ENCODE data around the gene AK8. TPM values are rescaled to one million over a fixed set of nuclear protein-coding genes. Genes with fewer than 3 reads are reported as not detected.

The AK8 gene
- total and polyA plus RNA-seq, 4 donors, result 0.07 to 0.26 (median 0.11) TPM

DNA sequence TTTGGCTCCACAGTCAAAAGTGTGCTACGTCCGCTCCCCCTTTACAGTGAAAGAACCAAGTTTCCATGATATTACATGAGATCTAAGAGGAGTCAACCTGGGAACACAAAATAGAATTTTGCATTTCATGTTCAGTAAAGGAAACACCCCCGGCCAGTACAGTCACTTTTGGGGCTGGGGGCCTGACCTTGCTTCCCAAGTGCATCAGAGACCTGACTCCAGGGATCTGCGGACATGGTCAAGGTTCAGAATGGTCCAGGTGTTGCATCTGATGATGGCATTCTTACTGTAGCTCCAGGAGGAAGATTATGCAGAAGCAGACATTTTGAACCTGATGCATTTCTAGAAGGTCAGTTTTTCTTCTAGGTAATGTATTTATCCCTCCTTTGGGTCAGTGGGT, 39.8 kb downstream of the AK8 start:
- DNase-seq (ENCODE audit: low spot score), result no peak
- no peaks in the 10 kb centered on the region for H3K9me3 ChIP-seq (ENCODE audit: control insufficient read depth in 4 of 4, low read length in 3 of 4)
- H3K4me3 ChIP-seq (ENCODE audit: low read depth in 1 of 3, low read length in 3 of 3), result no peak overlapping the region
- no peak for TF ChIP-seq JUND (IDR thresholded peaks at IDR 0.05)
- TF ChIP-seq, protein P1, sequence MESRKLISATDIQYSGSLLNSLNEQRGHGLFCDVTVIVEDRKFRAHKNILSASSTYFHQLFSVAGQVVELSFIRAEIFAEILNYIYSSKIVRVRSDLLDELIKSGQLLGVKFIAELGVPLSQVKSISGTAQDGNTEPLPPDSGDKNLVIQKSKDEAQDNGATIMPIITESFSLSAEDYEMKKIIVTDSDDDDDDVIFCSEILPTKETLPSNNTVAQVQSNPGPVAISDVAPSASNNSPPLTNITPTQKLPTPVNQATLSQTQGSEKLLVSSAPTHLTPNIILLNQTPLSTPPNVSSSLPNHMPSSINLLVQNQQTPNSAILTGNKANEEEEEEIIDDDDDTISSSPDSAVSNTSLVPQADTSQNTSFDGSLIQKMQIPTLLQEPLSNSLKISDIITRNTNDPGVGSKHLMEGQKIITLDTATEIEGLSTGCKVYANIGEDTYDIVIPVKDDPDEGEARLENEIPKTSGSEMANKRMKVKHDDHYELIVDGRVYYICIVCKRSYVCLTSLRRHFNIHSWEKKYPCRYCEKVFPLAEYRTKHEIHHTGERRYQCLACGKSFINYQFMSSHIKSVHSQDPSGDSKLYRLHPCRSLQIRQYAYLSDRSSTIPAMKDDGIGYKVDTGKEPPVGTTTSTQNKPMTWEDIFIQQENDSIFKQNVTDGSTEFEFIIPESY (IDR thresholded peaks at IDR 0.05), result no peak
- TF ChIP-seq FOXA1 (IDR thresholded peaks at IDR 0.05), result no peak
- no peak for TF ChIP-seq GABPA (IDR thresholded peaks at IDR 0.05 in 1 of 2, conservative IDR thresholded peaks at IDR 0.05 in 1 of 2)
- TF ChIP-seq, protein P2, sequence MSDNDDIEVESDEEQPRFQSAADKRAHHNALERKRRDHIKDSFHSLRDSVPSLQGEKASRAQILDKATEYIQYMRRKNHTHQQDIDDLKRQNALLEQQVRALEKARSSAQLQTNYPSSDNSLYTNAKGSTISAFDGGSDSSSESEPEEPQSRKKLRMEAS (IDR thresholded peaks at IDR 0.05), result no peak
- TF ChIP-seq, protein P3, sequence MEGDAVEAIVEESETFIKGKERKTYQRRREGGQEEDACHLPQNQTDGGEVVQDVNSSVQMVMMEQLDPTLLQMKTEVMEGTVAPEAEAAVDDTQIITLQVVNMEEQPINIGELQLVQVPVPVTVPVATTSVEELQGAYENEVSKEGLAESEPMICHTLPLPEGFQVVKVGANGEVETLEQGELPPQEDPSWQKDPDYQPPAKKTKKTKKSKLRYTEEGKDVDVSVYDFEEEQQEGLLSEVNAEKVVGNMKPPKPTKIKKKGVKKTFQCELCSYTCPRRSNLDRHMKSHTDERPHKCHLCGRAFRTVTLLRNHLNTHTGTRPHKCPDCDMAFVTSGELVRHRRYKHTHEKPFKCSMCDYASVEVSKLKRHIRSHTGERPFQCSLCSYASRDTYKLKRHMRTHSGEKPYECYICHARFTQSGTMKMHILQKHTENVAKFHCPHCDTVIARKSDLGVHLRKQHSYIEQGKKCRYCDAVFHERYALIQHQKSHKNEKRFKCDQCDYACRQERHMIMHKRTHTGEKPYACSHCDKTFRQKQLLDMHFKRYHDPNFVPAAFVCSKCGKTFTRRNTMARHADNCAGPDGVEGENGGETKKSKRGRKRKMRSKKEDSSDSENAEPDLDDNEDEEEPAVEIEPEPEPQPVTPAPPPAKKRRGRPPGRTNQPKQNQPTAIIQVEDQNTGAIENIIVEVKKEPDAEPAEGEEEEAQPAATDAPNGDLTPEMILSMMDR (IDR thresholded peaks at IDR 0.05; ENCODE audit: low read depth, low read length, missing input control), result no peak
- TF ChIP-seq RAD21 (IDR thresholded peaks at IDR 0.05), result no peak
- TF ChIP-seq SP1 (IDR thresholded peaks at IDR 0.05), result no peak
- no peaks in the 10 kb centered on the region for H3K36me3 ChIP-seq (ENCODE audit: control insufficient read depth in 4 of 4, insufficient read depth in 3 of 4, low read depth in 1 of 4, low read length in 3 of 4)
- no peak overlapping the region for H3K9ac ChIP-seq (ENCODE audit: low read depth in 1 of 2, low read length in 2 of 2)
- H3K27me3 ChIP-seq (ENCODE audit: control insufficient read depth in 4 of 4, insufficient read depth in 4 of 4, low read length in 3 of 4), result no peaks in the 10 kb centered on the region
- H3K27ac ChIP-seq (ENCODE audit: low read depth in 1 of 2, low read length in 2 of 2), result no peak overlapping the region
- 86% methylated on average over 4 of the region's 4 CpGs for WGBS
- no peaks in the 10 kb centered on the region for H3K4me1 ChIP-seq (ENCODE audit: control insufficient read depth in 4 of 4, insufficient read depth in 4 of 4, low read length in 3 of 4)

DNA sequence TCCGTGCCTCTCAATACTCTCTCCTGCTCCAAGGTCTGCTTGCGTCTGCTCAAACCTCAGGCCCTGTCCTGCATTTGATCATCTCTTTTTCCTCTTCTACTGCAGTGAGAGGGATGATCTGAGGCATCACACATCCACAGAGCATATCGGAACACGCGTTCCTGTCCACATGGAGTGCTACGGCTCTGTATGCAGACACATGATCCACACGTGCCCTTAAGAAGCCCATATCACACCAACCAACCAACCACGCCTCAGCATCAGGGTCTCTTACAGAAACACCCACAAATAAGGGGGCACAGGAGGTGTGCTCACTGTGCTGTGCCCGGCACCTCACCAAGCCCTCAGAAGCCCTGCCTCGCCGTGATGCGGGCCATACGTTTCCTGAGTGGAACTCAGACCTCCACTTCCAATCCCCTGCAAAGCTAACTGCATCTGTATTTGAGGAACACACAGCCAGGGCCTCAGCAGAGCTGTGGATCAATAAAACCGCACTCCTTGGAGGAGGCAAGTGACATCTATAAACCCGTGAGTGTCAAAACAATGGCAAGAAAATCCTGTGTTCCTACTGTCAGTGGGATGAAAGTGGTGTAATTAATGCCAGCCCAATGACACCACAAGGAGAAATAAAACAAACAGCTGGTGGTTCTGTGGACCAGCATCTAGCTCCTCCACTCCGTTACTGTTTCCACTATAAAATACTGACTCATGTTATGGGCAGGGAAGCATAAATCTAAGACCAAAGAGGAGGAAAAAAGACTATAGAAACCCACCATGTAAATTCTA, 40.4 kb downstream of the AK8 start:
- no peaks in the 10 kb centered on the region for H3K9me3 ChIP-seq (ENCODE audit: control insufficient read depth in 4 of 4, low read length in 3 of 4)
- no peak overlapping the region for H3K4me3 ChIP-seq (ENCODE audit: low read depth in 1 of 3, low read length in 3 of 3)
- H3K36me3 ChIP-seq (ENCODE audit: control insufficient read depth in 4 of 4, insufficient read depth in 3 of 4, low read depth in 1 of 4, low read length in 3 of 4), result no peaks in the 10 kb centered on the region
- H3K9ac ChIP-seq (ENCODE audit: low read depth in 1 of 2, low read length in 2 of 2), result no peak overlapping the region
- no peak overlapping the region for H3K27ac ChIP-seq (ENCODE audit: low read depth in 1 of 2, low read length in 2 of 2)
- H3K27me3 ChIP-seq (ENCODE audit: control insufficient read depth in 4 of 4, insufficient read depth in 4 of 4, low read length in 3 of 4), result no peaks in the 10 kb centered on the region
- 76% methylated on average over 16 of the region's 16 CpGs for WGBS
- no peaks in the 10 kb centered on the region for H3K4me1 ChIP-seq (ENCODE audit: control insufficient read depth in 4 of 4, insufficient read depth in 4 of 4, low read length in 3 of 4)
- no peak for DNase-seq (ENCODE audit: low spot score)
- no peak for TF ChIP-seq RAD21 (IDR thresholded peaks at IDR 0.05)
- TF ChIP-seq FOXA2 (IDR thresholded peaks at IDR 0.05), result no peak
- TF ChIP-seq GABPA (IDR thresholded peaks at IDR 0.05 in 1 of 2, conservative IDR thresholded peaks at IDR 0.05 in 1 of 2), result no peak
- TF ChIP-seq NR2F2 (IDR thresholded peaks at IDR 0.05), result no peak
- TF ChIP-seq, protein P2 (IDR thresholded peaks at IDR 0.05), result no peak
- TF ChIP-seq SP1 (IDR thresholded peaks at IDR 0.05), result no peak

DNA sequence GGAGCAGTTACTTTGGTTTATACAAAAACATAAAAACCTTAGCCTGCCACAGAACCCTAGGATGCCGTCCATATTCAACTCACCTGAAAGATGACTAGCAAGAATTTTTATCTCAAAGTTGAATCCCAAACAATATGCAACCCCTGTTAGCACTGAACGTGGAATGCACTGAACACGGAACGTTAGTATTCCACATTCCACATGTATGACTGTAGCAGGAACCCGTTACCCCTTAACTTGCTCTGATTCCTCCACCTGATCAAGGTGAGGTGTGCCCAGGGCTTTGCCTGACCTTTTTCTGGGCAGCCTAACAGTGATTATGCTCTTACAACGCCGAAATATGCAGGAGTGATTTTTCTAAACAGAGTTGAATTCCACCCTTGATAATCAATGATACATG, 43.7 kb downstream of the AK8 start:
- TF ChIP-seq, protein P2 (IDR thresholded peaks at IDR 0.05), result no peak
- no peak for TF ChIP-seq HNF4G (IDR thresholded peaks at IDR 0.05)
- TF ChIP-seq, protein P3 (IDR thresholded peaks at IDR 0.05; ENCODE audit: low read depth, low read length, missing input control), result no peak
- TF ChIP-seq, protein P4, sequence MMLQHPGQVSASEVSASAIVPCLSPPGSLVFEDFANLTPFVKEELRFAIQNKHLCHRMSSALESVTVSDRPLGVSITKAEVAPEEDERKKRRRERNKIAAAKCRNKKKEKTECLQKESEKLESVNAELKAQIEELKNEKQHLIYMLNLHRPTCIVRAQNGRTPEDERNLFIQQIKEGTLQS (IDR thresholded peaks at IDR 0.05), result no peak
- no peak for DNase-seq (ENCODE audit: low spot score)
- Histone ChIP-seq H3K4me1 (ENCODE audit: control insufficient read depth in 4 of 4, insufficient read depth in 4 of 4, low read length in 3 of 4) (no peaks in the 10 kb centered on the region), H3K9ac (ENCODE audit: low read depth in 1 of 2, low read length in 2 of 2) (no peak overlapping the region), H3K9me3 (ENCODE audit: control insufficient read depth in 4 of 4, low read length in 3 of 4) (no peaks in the 10 kb centered on the region), H3K27me3 (ENCODE audit: control insufficient read depth in 4 of 4, insufficient read depth in 4 of 4, low read length in 3 of 4) (no peaks in the 10 kb centered on the region), H3K27ac (ENCODE audit: low read depth in 1 of 2, low read length in 2 of 2) (no peak overlapping the region), H3K4me3 (ENCODE audit: low read depth in 1 of 3, low read length in 3 of 3) (no peak overlapping the region), H3K36me3 (ENCODE audit: control insufficient read depth in 4 of 4, insufficient read depth in 3 of 4, low read depth in 1 of 4, low read length in 3 of 4) (no peaks in the 10 kb centered on the region)
- WGBS, result 89% methylated on average over 7 of the region's 7 CpGs
